Activated CD4-positive, alpha-beta T cell treated with anti-CD3 and anti-CD28 coated beads, Interleukin-2, amount 10 ng/mL, durations not matched to agents 7 days and 5 days (primary cell): ENCODE results near the gene UBR2. TPM values are rescaled to one million over a fixed set of nuclear protein-coding genes. Genes with fewer than 3 reads are reported as not detected.

ENCODE experiments used
- CTCF ChIA-PET: fragments of 350-600 bp; sonication (Branson Sonifier 250); formaldehyde crosslinking; loops from one replicate; lab custom pipeline; 2021; ENCODE audit warnings: antibody characterized with exemption; lab: Charles Lee
- POLR2A ChIA-PET: fragments of 350-600 bp; sonication (Branson Sonifier 250); formaldehyde crosslinking; loops from one replicate; lab custom pipeline; 2021; ENCODE audit warnings: antibody characterized with exemption; lab: Charles Lee
- DNase-seq: peaks from one replicate; pipeline ENCODE4 v3.0.0-alpha.2; 2020
- H3K27ac Mint-ChIP-seq: one replicate; pipeline ENCODE4 v1.8.0; 2021; ENCODE audit warnings: mild to moderate bottlenecking, moderate library complexity, mixed read lengths
- H3K27me3 Mint-ChIP-seq: one replicate; pipeline ENCODE4 v1.8.0; 2021; ENCODE audit warnings: mixed read lengths
- H3K36me3 Mint-ChIP-seq: one replicate; pipeline ENCODE4 v1.8.0; 2021; ENCODE audit warnings: low read depth, mixed read lengths
- H3K4me1 Mint-ChIP-seq: one replicate; pipeline ENCODE4 v1.8.0; 2021; ENCODE audit warnings: mixed read lengths
- H3K4me3 Mint-ChIP-seq: one replicate; pipeline ENCODE4 v1.8.0; 2021; ENCODE audit warnings: mild to moderate bottlenecking, moderate library complexity, mixed read lengths
- H3K9me3 Mint-ChIP-seq: one replicate; pipeline ENCODE4 v1.8.0; 2021; ENCODE audit warnings: mixed read lengths
- total RNA-seq, 2 experiments: library from RNA; stranded (reverse); gene quantifications; one replicate each; pipeline ENCODE4 v1.2.3, GENCODE V29; 2021

UBR2 gene
- total RNA-seq, 2 experiments from 2014 or later = 30.2 to 32.1 TPM

DNA sequence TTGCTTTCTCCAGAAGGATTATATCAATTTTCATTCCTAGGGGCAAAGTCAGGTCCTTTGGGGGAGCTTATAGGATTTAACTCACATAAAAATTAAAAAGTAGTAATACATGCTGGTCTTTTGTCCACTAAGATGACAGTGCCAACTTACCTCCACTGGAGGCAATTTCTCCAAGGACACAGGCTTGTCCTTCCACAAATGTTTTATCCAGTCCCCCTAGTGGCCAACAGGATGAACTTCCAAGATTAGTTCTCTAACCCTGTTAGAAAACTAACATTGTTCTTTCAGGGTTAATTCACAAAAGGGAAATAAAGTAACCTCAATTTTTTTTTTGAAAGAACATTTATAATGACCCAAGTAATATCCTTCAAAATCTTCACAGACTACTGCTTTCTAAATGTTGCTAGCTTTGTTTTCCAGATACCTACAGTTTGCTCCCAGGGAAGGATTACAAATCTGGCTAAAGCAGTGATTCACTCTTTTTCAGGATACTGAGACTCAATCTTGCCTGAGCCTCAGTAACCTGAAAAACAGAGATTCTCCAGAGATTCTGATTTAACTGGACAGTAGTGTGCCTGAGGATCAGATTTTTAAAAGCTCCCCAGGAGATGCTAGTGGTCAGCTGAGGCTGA is 31.7 kb upstream of the UBR2 start:
- H3K4me3 Mint-ChIP-seq = no peak overlapping the region
- POLR2A ChIA-PET = no interaction called here

DNA sequence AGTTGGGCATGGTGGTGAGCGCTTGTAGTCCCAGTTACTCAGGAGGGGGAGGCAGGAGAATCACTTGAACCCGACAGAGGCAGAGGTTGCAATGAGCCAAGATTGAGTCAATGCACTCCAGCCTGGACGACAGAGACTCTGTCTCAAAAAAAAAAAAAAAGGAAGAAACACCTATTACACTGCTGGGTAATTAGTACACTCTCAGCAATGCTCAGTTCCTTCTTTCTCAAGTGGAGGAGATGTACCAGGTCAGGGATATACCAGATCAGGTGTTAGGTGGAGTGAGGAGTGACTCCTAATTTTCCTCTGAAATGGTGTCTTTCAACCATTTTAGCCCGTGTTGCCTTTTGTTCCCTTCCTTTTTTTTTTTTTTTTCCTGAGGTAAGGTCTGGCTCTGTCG is 30.0 kb upstream of the UBR2 start:
- Mint-ChIP-seq H3K27me3 (no peaks in the 10 kb centered on the region), H3K9me3 (no peaks in the 10 kb centered on the region), H3K36me3 (no peaks in the 10 kb centered on the region), H3K4me1 (no peaks in the 10 kb centered on the region), H3K4me3 (no peak overlapping the region), H3K27ac (no peak overlapping the region)
- CTCF ChIA-PET = interaction anchor here (0.6 to 3.2 kb wide), 3 partner anchors 14 to 1296 kb away, joined by 3 to 14 read pairs (median 5); no protein-coding TSS in a partner anchor
- POLR2A ChIA-PET = no interaction called here
- DNase-seq = no peak

More for the DNA sequence above, 31.7 kb upstream of the UBR2 start:
- CTCF ChIA-PET = interaction anchor here (0.7 to 3.2 kb wide), 10 partner anchors 10 to 272 kb away, joined by 3 to 14 read pairs (median 3); no protein-coding TSS in a partner anchor
- H3K9me3 Mint-ChIP-seq = no peaks in the 10 kb centered on the region
- H3K27me3 Mint-ChIP-seq = no peaks in the 10 kb centered on the region
- peak; percentile 41 for DNase-seq
- no peaks in the 10 kb centered on the region for H3K4me1 Mint-ChIP-seq
- no peak overlapping the region for H3K27ac Mint-ChIP-seq
- H3K36me3 Mint-ChIP-seq = no peaks in the 10 kb centered on the region

DNA sequence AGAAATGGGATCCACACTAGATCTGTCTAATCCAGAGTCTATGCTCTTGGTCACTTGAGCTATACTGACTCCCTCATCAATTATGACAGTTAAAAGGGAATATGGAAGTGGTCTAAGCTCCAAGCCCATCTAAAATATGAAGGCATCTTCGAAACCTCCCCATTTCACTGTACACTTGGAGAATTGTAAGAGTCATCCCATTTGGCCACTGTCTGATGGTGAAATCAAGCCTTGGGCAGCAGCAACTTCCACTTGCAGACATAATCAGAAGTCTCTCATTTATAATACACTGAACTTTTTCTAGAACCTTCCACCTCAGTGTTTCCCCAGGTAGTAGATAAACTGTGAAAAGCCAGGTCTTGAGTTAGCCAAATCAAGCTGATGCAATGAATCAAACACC is 26.3 kb upstream of the UBR2 start:
- no peaks in the 10 kb centered on the region for H3K4me1 Mint-ChIP-seq
- no peaks in the 10 kb centered on the region for H3K9me3 Mint-ChIP-seq
- DNase-seq = no peak
- no peak overlapping the region for H3K4me3 Mint-ChIP-seq
- ChIA-PET CTCF (interaction anchor here (0.7 to 4.4 kb wide), 2 partner anchors 10 to 276 kb away, joined by 3 to 30 read pairs; no protein-coding TSS in a partner anchor), POLR2A (no interaction called here)
- H3K27ac Mint-ChIP-seq = no peak overlapping the region
- no peaks in the 10 kb centered on the region for H3K36me3 Mint-ChIP-seq
- H3K27me3 Mint-ChIP-seq = peaks cover 8% of the 10 kb centered on the region

DNA sequence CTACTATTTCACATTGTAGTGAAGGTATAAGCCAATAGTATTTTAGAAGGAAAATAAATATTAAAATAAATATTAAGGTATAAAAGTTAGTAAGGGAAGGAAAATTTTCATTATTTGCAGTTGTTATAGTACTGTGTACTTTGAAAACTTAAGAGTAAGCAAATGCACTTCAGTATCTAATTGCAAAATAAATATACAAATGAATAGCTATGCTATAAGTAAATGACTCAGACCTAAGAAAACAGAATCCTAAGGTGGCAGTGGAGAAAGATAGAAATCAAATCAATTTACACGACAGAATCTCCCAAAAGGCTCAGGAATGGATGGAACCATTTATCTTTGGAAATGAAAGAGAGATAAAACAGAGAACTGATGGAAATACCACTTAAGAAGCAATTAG is 24.7 kb upstream of the UBR2 start:
- H3K27ac Mint-ChIP-seq = no peak overlapping the region
- POLR2A ChIA-PET = no interaction called here
- H3K4me1 Mint-ChIP-seq = no peaks in the 10 kb centered on the region
- no peaks in the 10 kb centered on the region for H3K36me3 Mint-ChIP-seq
- H3K4me3 Mint-ChIP-seq = no peak overlapping the region
- no peaks in the 10 kb centered on the region for H3K9me3 Mint-ChIP-seq
- no peak for DNase-seq
- CTCF ChIA-PET = interaction anchor here (1.0 to 1.5 kb wide), 2 partner anchors 8 to 9 kb away, joined by 3 to 8 read pairs; no protein-coding TSS in a partner anchor
- H3K27me3 Mint-ChIP-seq = peaks cover 8% of the 10 kb centered on the region

- CTCF ChIA-PET = interaction anchor here (2.0 to 2.8 kb wide), 2 partner anchors 19 to 236 kb away, joined by 7 to 9 read pairs; partner anchors contain the start of gene UBR2
- no peaks in the 10 kb centered on the region for H3K36me3 Mint-ChIP-seq
- POLR2A ChIA-PET = no interaction called here
Measured at GRCh38 chr6:42545226-42545773, 18.5 kb upstream of the UBR2 start.

DNA sequence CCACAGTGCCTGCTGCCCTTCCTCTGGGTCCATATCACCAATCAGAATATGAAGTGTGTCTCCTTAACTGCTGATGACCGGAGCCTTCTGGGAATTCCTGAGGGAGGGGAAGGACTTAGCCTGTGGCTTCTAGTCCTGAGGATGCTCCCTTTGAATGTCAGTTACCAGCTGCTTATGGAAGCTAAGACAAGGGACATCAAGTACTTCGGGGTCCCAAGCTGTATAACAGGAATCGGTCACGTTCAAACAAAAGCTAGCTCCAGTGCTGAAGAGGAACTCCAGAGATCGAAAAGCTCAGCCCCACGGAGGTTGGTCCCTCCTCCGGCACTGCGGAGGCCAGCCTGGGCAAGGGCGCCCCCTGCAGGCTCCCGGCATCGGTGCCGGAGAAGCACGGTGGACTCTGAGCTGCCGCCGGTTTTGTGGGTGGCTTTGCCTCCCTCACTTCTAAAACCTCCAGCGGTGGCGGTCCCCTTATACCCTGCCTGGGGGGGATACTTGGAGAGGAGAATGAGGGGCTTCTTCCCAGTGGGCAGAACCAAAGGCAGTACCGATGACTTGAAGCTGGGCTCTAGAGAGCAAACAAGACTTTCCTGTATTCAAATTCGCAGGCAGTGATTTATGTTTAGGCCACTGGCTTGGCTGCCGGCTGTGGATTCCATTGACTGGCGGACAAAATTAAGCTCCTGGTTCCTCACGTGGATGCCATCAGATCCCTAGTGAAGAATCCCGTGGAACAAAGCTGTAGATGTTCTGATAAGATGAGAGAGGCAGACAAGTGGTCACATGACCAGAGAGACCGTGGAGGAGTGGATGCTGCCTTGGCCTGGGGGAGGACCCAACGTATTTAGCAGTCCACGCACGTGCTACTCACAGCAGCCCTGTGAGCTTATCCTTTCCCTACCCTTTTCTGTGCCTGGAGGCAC is 16.2 kb upstream of the UBR2 start:
- Mint-ChIP-seq H3K27me3 (peaks cover 5% of the 10 kb centered on the region), H3K27ac (peak overlapping the region; percentile 78), H3K9me3 (no peaks in the 10 kb centered on the region), H3K4me1 (peaks cover 19% of the 10 kb centered on the region), H3K36me3 (no peaks in the 10 kb centered on the region), H3K4me3 (peak overlapping the region; percentile 63)
- ChIA-PET POLR2A (interaction anchor here (0.7 kb wide), 1 partner anchor 1219 kb away, joined by 3 read pairs; no protein-coding TSS in a partner anchor), CTCF (interaction anchor here (0.6 to 2.8 kb wide), 80 partner anchors 8 to 1031 kb away, joined by 3 to 48 read pairs (median 4); partner anchors contain the start of genes BYSL, MED20 and UBR2)
- DNase-seq = peak; percentile 87

More at GRCh38 chr6:42545226-42545773, 18.5 kb upstream of the UBR2 start:
- Mint-ChIP-seq H3K4me1 (peaks cover 19% of the 10 kb centered on the region), H3K27ac (no peak overlapping the region), H3K27me3 (peaks cover 12% of the 10 kb centered on the region), H3K9me3 (no peaks in the 10 kb centered on the region), H3K4me3 (no peak overlapping the region)
- DNase-seq = no peak

- POLR2A ChIA-PET = no interaction called here
- CTCF ChIA-PET = interaction anchor here (0.6 to 2.3 kb wide), 2 partner anchors 13 to 155 kb away, joined by 3 to 6 read pairs; partner anchors contain the start of gene UBR2
- Mint-ChIP-seq H3K27ac (no peak overlapping the region), H3K9me3 (peaks cover 4% of the 10 kb centered on the region), H3K27me3 (peaks cover 15% of the 10 kb centered on the region), H3K4me3 (no peak overlapping the region), H3K36me3 (peaks cover 5% of the 10 kb centered on the region), H3K4me1 (peaks cover 31% of the 10 kb centered on the region)
- no peak for DNase-seq
Measured at GRCh38 chr6:42550277-42550676, 13.6 kb upstream of the UBR2 start.

DNA sequence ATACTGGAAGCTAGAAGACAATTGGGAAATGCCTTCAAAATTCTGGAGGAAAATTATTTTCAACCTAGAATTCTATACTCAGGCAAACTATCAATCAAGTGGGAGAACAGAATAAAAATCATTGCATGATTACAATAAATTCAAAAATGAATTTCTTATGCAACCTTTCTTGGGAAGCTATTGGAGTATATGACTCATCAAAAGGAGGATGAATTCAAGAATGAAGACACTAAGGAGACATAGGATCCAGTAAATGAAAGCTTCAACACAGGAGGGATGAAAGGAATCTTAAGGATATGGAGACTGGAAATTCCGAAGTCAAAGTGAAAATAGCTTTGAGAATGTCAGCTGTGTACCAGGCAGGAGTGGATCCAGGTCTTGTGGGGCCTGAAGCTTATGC is 12.6 kb upstream of the UBR2 start:
- H3K4me1 Mint-ChIP-seq = peaks cover 39% of the 10 kb centered on the region
- peaks cover 15% of the 10 kb centered on the region for H3K27me3 Mint-ChIP-seq
- ChIA-PET CTCF (interaction anchor here (2.3 kb wide), 1 partner anchor 12 kb away, joined by 6 read pairs; the partner anchor contains the start of gene UBR2), POLR2A (interaction anchor here (0.6 kb wide), 1 partner anchor 11 kb away, joined by 3 read pairs; no protein-coding TSS in a partner anchor)
- no peak overlapping the region for H3K4me3 Mint-ChIP-seq
- no peak overlapping the region for H3K27ac Mint-ChIP-seq
- peaks cover 5% of the 10 kb centered on the region for H3K36me3 Mint-ChIP-seq
- DNase-seq = no peak
- peaks cover 4% of the 10 kb centered on the region for H3K9me3 Mint-ChIP-seq

DNA sequence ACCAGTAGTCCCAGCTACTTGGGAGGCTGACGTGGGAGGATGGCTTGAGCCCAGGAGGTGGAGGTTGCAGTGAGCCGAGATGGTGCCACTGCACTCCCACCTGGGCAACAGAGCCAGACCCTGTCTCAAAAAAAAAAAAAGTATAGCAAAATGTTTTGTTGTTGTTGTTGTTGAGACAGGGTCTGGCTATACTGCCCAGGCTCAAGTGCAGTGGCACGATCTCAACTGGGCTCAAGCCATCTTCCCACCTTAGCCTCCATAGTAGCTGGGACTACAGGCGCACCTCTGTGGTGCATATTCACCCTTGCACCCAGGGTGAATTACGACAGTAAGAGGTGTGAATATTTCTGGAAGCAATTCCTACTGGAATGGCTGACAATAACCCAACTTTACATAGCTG is 11.4 kb upstream of the UBR2 start:
- peaks cover 5% of the 10 kb centered on the region for H3K36me3 Mint-ChIP-seq
- H3K9me3 Mint-ChIP-seq = peaks cover 4% of the 10 kb centered on the region
- ChIA-PET CTCF (interaction anchor here (0.6 to 3.6 kb wide), 2 partner anchors 12 to 1525 kb away, joined by 3 to 14 read pairs; partner anchors contain the start of gene UBR2), POLR2A (no interaction called here)
- DNase-seq = no peak
- no peak overlapping the region for H3K27ac Mint-ChIP-seq
- peaks cover 15% of the 10 kb centered on the region for H3K27me3 Mint-ChIP-seq
- H3K4me3 Mint-ChIP-seq = no peak overlapping the region
- peaks cover 33% of the 10 kb centered on the region for H3K4me1 Mint-ChIP-seq

GRCh38 chr6:42555477-42556457 is 8.1 kb upstream of the UBR2 start:
- H3K36me3 Mint-ChIP-seq = peaks cover 5% of the 10 kb centered on the region
- CTCF ChIA-PET = interaction anchor here (3.3 to 3.6 kb wide), 2 partner anchors 8 kb away, joined by 14 to 19 read pairs; partner anchors contain the start of gene UBR2
- no peak overlapping the region for H3K27ac Mint-ChIP-seq
- peak; percentile 45 for DNase-seq
- peaks cover 11% of the 10 kb centered on the region for H3K27me3 Mint-ChIP-seq
- H3K4me3 Mint-ChIP-seq = no peak overlapping the region
- peaks cover 21% of the 10 kb centered on the region for H3K4me1 Mint-ChIP-seq
- POLR2A ChIA-PET = no interaction called here
- peaks cover 4% of the 10 kb centered on the region for H3K9me3 Mint-ChIP-seq

DNA sequence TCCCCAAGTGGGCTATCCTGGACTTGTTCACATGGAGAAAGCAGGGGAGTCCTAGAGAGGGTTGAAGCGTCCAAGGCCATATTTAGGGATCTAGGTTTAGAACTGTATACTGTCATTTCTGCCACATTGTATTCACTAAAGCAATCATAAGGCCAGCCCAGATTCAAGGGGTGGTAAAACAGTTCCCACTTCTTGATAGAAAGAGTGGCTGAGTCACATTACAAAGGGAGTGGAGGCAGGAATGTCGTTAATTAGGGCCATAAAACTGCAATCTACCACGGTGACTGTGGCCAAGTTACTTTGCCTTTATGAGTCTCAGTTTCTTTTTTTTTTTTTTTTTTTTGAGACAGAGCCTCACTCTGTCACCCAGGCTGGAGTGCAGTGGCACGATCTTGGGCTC is 7.4 kb upstream of the UBR2 start:
- POLR2A ChIA-PET = no interaction called here
- H3K27ac Mint-ChIP-seq = no peak overlapping the region
- DNase-seq = no peak
- H3K4me1 Mint-ChIP-seq = peaks cover 21% of the 10 kb centered on the region
- CTCF ChIA-PET = interaction anchor here (3.3 kb wide), 1 partner anchor 9 kb away, joined by 19 read pairs; no protein-coding TSS in a partner anchor
- H3K27me3 Mint-ChIP-seq = peaks cover 11% of the 10 kb centered on the region
- H3K36me3 Mint-ChIP-seq = peaks cover 5% of the 10 kb centered on the region
- peaks cover 4% of the 10 kb centered on the region for H3K9me3 Mint-ChIP-seq
- no peak overlapping the region for H3K4me3 Mint-ChIP-seq
